GM12878 (cell line): ENCODE data around the gene SLX4IP. TPM values are rescaled to one million over a fixed set of nuclear protein-coding genes. Genes with fewer than 3 reads are reported as not detected.

Experiments used
- ATAC-seq: fragments of 200-7000 bp; cut with Tn5 transposase; 3 replicates; pipeline ENCODE4 v1.9.1; 2020; ENCODE audit warnings: mild to moderate bottlenecking, moderate library complexity
- BruUV-seq: library from RNA; stranded (reverse); fragments of 400-500 nt; replicated peaks from 2 replicates; lab custom pipeline; 2021; lab: Mats Ljungman, UMichigan
- CTCF ChIA-PET: fragments of 300-600 bp; sonication (Branson Sonifier 250); formaldehyde crosslinking; extraction: SDS; loops from one replicate; lab custom pipeline; 2021; ENCODE audit warnings: inconsistent platforms; lab: Yijun Ruan, JAX
- POLR2A ChIA-PET: fragments of 350-600 bp; formaldehyde crosslinking; extraction: SDS; loops from one replicate; lab custom pipeline; 2021; ENCODE audit warnings: inconsistent platforms; lab: Charles Lee
- RAD21 ChIA-PET: fragments of 300-600 bp; sonication (Branson Sonifier 250); formaldehyde crosslinking; loops from one replicate; lab custom pipeline; 2023; ENCODE audit warnings: antibody characterized with exemption; ENCODE audit not compliant: unreplicated experiment; lab: Charles Lee
- SMC1A ChIA-PET: fragments of 300-600 bp; sonication (Branson Sonifier 250); formaldehyde crosslinking; loops from one replicate; lab custom pipeline; 2023; ENCODE audit not compliant: unreplicated experiment, uncharacterized antibody; lab: Charles Lee
- DNase-seq: peaks from one replicate; pipeline ENCODE4 v3.0.0-alpha.2; 2011; ENCODE audit warnings: low read depth, low spot score
- FAIRE-seq: peaks from 3 replicates; lab custom pipeline; 2011; peaks lifted over from hg19 to GRCh38; lab: Jason Lieb, UNC
- H2AFZ ChIP-seq: 2 replicates; pipeline ENCODE4 v1.6.0; 2011; ENCODE audit warnings: low read depth, low read length, control low read depth; ENCODE audit not compliant: control insufficient read depth
- H3K27ac ChIP-seq: 2 replicates; pipeline ENCODE4 v1.5.1; 2011; ENCODE audit warnings: control low read depth; ENCODE audit not compliant: control insufficient read depth, insufficient read depth
- H3K27me3 ChIP-seq, 2 experiments: replicated peaks in 1 of 2; 2 replicates each; pipeline versions ENCODE4 v1.6.0 to v1.6.1; 2011; ENCODE audit warnings: low read length in 1 of 2; ENCODE audit not compliant: control insufficient read depth in 2 of 2, insufficient read depth in 2 of 2
- H3K36me3 ChIP-seq, 2 experiments: 2 replicates each; pipeline ENCODE4 v1.5.1; 2011; ENCODE audit warnings: low read length in 1 of 2; ENCODE audit not compliant: control insufficient read depth in 2 of 2, insufficient read depth in 2 of 2
- H3K4me1 ChIP-seq: 2 replicates; pipeline ENCODE4 v1.6.1; 2011; ENCODE audit warnings: mild to moderate bottlenecking, low read length, moderate library complexity, mixed read lengths; ENCODE audit not compliant: control insufficient read depth, insufficient read depth
- H3K4me2 ChIP-seq: 2 replicates; pipeline ENCODE4 v1.6.0; 2011; ENCODE audit warnings: control low read depth; ENCODE audit not compliant: control insufficient read depth, insufficient read depth
- H3K4me3 ChIP-seq: fragments of 200-600 bp; sonication (generic); 2 replicates; pipeline ENCODE4 v1.5.1; 2016
- H3K79me2 ChIP-seq: 2 replicates; pipeline ENCODE4 v1.6.0; 2011; ENCODE audit warnings: low read length; ENCODE audit not compliant: control insufficient read depth, insufficient read depth
- H3K9ac ChIP-seq: 2 replicates; pipeline ENCODE4 v1.8.0; 2011; ENCODE audit warnings: low read length, control low read depth, mixed read lengths; ENCODE audit not compliant: control insufficient read depth, insufficient read depth
- H3K9me3 ChIP-seq: replicated peaks from 3 replicates; pipeline ENCODE4 v1.5.1; 2011; ENCODE audit warnings: mild to moderate bottlenecking, low read length; ENCODE audit not compliant: control insufficient read depth, insufficient read depth
- H4K20me1 ChIP-seq: 2 replicates; pipeline ENCODE4 v1.6.0; 2011; ENCODE audit not compliant: control insufficient read depth, insufficient read depth
- MLLT1 ChIP-seq: fragments of 450-650 bp; IDR thresholded peaks from 2 replicates; pipeline ENCODE4 v1.6.1; 2016; ENCODE audit warnings: mild to moderate bottlenecking
- NR2C2 ChIP-seq: IDR thresholded peaks from 2 replicates; pipeline ENCODE4 v1.6.1; 2011; ENCODE audit warnings: borderline replicate concordance, low read depth; ENCODE audit not compliant: control insufficient read depth, insufficient read length
- RB1 ChIP-seq: fragments of 450-650 bp; formaldehyde crosslinking; IDR thresholded peaks from 2 replicates; pipeline ENCODE4 v1.6.1; 2017; ENCODE audit warnings: mild to moderate bottlenecking, borderline replicate concordance
- RELA ChIP-seq: fragments of 450-650 bp; IDR thresholded peaks from 2 replicates; pipeline ENCODE4 v1.8.0; 2014; ENCODE audit warnings: borderline replicate concordance; ENCODE audit not compliant: partially characterized antibody
- SREBF2 ChIP-seq: IDR thresholded peaks from 2 replicates; pipeline ENCODE4 v1.6.1; 2012; ENCODE audit warnings: mild to moderate bottlenecking, low read length
- WGBS: methylation state at CpG from one replicate; pipeline ENCODE4 v1.1.6; 2016; ENCODE audit warnings: low lambda C conversion rate; ENCODE audit not compliant: insufficient replicate concordance, insufficient coverage; ENCODE audit errors: missing lambda C conversion rate; 5-methylcytosine and 5-hydroxymethylcytosine counted together
- in situ Hi-C: fragments of 300-500 bp; cut with MboI; formaldehyde crosslinking; loops from 9 replicates; pipeline ENCODE4 v1.14.3; 2018; ENCODE audit warnings: mixed read lengths
- intact Hi-C: fragments of 100-400 bp; cut with micrococcal nuclease; formaldehyde crosslinking; loops from one replicate; pipeline ENCODE4 v1.14.2; 2022; ENCODE audit not compliant: unreplicated experiment
- polyA plus RNA-seq, 11 experiments: library from polyadenylated mRNA; depleted of rRNA in 4 of 11; unstranded in 6 of 11; stranded (reverse) in 5 of 11; fragments of >200 nt; fragmentation: Nextera tagmentation in 4 of 11; fragmentation: Illumina TruSeq in 1 of 11; extraction: Ambion mirVana in 4 of 11; extraction: Trizol in 1 of 11; gene quantifications; 1 replicate in 1 of 11; 2 replicates in 10 of 11; pipeline versions ENCODE4 v1.2.1 to v1.2.3, GENCODE V29; 2011 to 2016; ENCODE audit warnings: inconsistent platforms in 2 of 11, missing spikeins in 2 of 11, low read depth in 1 of 11
- total RNA-seq, 4 experiments: library from RNA; depleted of rRNA in 3 of 4; stranded (reverse); fragments of >200 nt in 3 of 4; fragmentation: Illumina TruSeq in 1 of 4; extraction: Trizol in 1 of 4; gene quantifications; 2 replicates each; pipeline versions ENCODE4 v1.2.1 to v1.2.3, GENCODE V29; 2013 to 2021

Gene SLX4IP
- total and polyA plus RNA-seq, 10 of the 15 experiments (the other 5 are each of a cell fraction or from before 2014, with no cell fraction given): 2.2 to 11.0 (median 6.3) TPM

GRCh38 chr20:10556519-10557083 is 121.5 kb downstream of the SLX4IP start:
- no peaks in the 10 kb centered on the region for H3K79me2 ChIP-seq
- FAIRE-seq (no peak), DNase-seq (no peak), ATAC-seq (no peak)
- peaks cover 1% of the 10 kb centered on the region; the same call in 1 of the 3 replicates for H3K9me3 ChIP-seq
- ChIA-PET CTCF (interaction anchor here (0.7 to 2.0 kb wide), 6 partner anchors 78 to 988 kb away, joined by 3 to 5 read pairs (median 3); no protein-coding TSS in a partner anchor), RAD21 (interaction anchor here (0.9 to 3.0 kb wide), 4 partner anchors 116 to 987 kb away, joined by 3 to 21 read pairs (median 7); partner anchors contain the start of gene JAG1), SMC1A (interaction anchor here (0.9 to 3.7 kb wide), 10 partner anchors 20 to 987 kb away, joined by 3 to 17 read pairs (median 3); partner anchors contain the start of gene MKKS), POLR2A (no interaction called here)
- H2AFZ ChIP-seq: no peak overlapping the region
- TF ChIP-seq NR2C2 (no peak), RB1 (no peak), SREBF2 (no peak), RELA (no peak), MLLT1 (no peak)
- no peak overlapping the region for H3K9ac ChIP-seq
- no peaks in the 10 kb centered on the region for H3K27me3 ChIP-seq
- no TSS peak for BruUV-seq
- in situ Hi-C loops (loop anchor here (10.0 kb wide), 1 partner anchor 648 kb away; no protein-coding TSS in a partner anchor), intact Hi-C loops (loop anchor here (10.0 kb wide), 2 partner anchors 788 to 942 kb away; no protein-coding TSS in a partner anchor)
- no peak overlapping the region for H3K4me3 ChIP-seq
- WGBS: 92% methylated on average over 2 of the region's 2 CpGs
- H3K36me3 ChIP-seq: peaks cover 0 to 1% of the 10 kb centered on the region in 2 experiments; a peak in 1 of 4 replicates
- no peak overlapping the region for H3K27ac ChIP-seq
- H3K4me1 ChIP-seq: peaks cover 23% of the 10 kb centered on the region
- H3K4me2 ChIP-seq: no peak overlapping the region
- H4K20me1 ChIP-seq: no peaks in the 10 kb centered on the region
